MM.1S (cell line): ENCODE measurements around the gene USF1.

Experiments
- EZH2 ChIP-seq: fragments of 300-600 bp; sonication (generic); optimal IDR thresholded peaks from 2 replicates; pipeline ENCODE3; 2017; ENCODE audit warnings: low read depth, mild to moderate bottlenecking, antibody characterized with exemption, low read length, mixed read lengths
- EZH2phosphoT487 ChIP-seq: fragments of 300-600 bp; sonication (generic); IDR thresholded peaks from 2 replicates; pipeline ENCODE4 v1.6.1; 2018; ENCODE audit warnings: antibody characterized with exemption, low read length
- TF ChIP-seq, protein P1 (sequence below): fragments of 300-600 bp; sonication (generic); IDR thresholded peaks from 2 replicates; pipeline ENCODE4 v1.5.1; 2016; ENCODE audit warnings: antibody characterized with exemption, low read length, mixed read lengths

DNA sequence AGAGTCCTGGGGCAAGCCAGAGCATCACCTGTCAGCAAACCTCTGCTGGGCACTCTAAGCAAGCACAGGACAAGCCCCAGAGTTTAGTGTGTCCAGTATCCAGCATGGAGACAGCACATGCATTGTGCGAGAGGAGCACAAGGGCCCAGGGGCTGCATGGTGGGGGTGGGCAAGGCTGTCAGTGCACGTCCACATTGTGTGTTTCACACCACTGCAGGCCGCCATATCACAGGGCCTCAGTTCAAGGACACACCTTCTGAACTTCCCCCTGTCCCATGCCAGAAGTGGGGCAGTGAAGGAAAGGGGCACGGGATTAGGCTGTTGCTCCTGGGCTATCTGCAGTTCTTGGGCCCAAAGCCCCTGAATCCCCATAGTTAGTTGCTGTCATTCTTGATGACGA, 6.2 kb downstream of the USF1 start:
- no peak for TF ChIP-seq EZH2phosphoT487
- TF ChIP-seq EZH2, result no peak
- TF ChIP-seq, protein P1, sequence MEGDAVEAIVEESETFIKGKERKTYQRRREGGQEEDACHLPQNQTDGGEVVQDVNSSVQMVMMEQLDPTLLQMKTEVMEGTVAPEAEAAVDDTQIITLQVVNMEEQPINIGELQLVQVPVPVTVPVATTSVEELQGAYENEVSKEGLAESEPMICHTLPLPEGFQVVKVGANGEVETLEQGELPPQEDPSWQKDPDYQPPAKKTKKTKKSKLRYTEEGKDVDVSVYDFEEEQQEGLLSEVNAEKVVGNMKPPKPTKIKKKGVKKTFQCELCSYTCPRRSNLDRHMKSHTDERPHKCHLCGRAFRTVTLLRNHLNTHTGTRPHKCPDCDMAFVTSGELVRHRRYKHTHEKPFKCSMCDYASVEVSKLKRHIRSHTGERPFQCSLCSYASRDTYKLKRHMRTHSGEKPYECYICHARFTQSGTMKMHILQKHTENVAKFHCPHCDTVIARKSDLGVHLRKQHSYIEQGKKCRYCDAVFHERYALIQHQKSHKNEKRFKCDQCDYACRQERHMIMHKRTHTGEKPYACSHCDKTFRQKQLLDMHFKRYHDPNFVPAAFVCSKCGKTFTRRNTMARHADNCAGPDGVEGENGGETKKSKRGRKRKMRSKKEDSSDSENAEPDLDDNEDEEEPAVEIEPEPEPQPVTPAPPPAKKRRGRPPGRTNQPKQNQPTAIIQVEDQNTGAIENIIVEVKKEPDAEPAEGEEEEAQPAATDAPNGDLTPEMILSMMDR, result no peak
